ENCODE data around the gene PRR19.

DNA sequence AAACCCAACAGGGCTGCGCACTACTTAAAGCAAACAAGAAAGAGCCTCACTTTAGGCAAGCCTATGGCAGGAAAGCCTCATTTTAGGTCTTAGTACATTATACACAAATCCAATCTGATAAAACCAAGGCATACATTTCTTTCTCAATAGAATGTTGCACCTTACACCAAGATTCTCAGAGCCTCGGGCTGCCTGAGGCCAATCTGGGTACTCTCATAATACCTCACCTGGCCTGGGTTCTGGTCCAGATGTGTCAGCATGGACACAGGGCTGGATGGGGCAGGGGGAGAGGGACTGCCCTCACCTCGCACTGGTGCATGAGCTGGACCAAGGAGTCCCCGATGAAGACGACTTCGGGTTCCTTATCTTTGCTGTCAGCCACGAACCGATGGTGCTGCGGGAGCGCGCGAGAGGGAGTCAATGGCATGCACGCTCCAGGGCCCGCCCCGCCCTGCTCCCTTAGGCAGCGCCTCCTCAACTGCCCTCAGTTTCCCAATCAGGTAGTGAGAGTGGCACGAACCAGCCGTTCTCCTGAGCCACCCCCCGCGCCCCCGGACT is at the start of gene PRR19:
- no peak for TF ChIP-seq CTCF (IDR thresholded peaks at IDR 0.05 in 2 of 3, conservative IDR thresholded peaks at IDR 0.05 in 1 of 3; ENCODE audit: borderline replicate concordance in 1 of 3, insufficient read depth in 1 of 3, low read depth in 2 of 3, low read length in 2 of 3)
- TF ChIP-seq RAD21 (IDR thresholded peaks at IDR 0.05; ENCODE audit: low read depth) = no peak
- TF ChIP-seq, protein P1, sequence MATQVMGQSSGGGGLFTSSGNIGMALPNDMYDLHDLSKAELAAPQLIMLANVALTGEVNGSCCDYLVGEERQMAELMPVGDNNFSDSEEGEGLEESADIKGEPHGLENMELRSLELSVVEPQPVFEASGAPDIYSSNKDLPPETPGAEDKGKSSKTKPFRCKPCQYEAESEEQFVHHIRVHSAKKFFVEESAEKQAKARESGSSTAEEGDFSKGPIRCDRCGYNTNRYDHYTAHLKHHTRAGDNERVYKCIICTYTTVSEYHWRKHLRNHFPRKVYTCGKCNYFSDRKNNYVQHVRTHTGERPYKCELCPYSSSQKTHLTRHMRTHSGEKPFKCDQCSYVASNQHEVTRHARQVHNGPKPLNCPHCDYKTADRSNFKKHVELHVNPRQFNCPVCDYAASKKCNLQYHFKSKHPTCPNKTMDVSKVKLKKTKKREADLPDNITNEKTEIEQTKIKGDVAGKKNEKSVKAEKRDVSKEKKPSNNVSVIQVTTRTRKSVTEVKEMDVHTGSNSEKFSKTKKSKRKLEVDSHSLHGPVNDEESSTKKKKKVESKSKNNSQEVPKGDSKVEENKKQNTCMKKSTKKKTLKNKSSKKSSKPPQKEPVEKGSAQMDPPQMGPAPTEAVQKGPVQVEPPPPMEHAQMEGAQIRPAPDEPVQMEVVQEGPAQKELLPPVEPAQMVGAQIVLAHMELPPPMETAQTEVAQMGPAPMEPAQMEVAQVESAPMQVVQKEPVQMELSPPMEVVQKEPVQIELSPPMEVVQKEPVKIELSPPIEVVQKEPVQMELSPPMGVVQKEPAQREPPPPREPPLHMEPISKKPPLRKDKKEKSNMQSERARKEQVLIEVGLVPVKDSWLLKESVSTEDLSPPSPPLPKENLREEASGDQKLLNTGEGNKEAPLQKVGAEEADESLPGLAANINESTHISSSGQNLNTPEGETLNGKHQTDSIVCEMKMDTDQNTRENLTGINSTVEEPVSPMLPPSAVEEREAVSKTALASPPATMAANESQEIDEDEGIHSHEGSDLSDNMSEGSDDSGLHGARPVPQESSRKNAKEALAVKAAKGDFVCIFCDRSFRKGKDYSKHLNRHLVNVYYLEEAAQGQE (IDR thresholded peaks at IDR 0.05; ENCODE audit: low read depth) = no peak
- no peak for TF ChIP-seq MAX (IDR thresholded peaks at IDR 0.05)
- TF ChIP-seq POLR2A (IDR thresholded peaks at IDR 0.05; ENCODE audit: borderline replicate concordance, extremely low read depth, insufficient read depth, insufficient read length) = no peak
- TF ChIP-seq EGR1 (IDR thresholded peaks at IDR 0.05; ENCODE audit: low read depth) = no peak
- TF ChIP-seq POLR2AphosphoS5 (IDR thresholded peaks at IDR 0.05; ENCODE audit: low read depth, low read length) = no peak
- no peak for TF ChIP-seq TCF7L2 (IDR thresholded peaks at IDR 0.05; ENCODE audit: borderline replicate concordance, extremely low read depth, insufficient read depth, insufficient read length)
- TF ChIP-seq FOSL1 (IDR thresholded peaks at IDR 0.05; ENCODE audit: low read depth) = no peak
- TF ChIP-seq JUND (IDR thresholded peaks at IDR 0.05) = no peak
- no peak for TF ChIP-seq EZH2 (IDR thresholded peaks at IDR 0.05)
- TF ChIP-seq YY1 (IDR thresholded peaks at IDR 0.05; ENCODE audit: extremely low read depth, insufficient replicate concordance, low read depth, low read length) = no peak
- no peak for TF ChIP-seq EZH2phosphoT487 (IDR thresholded peaks at IDR 0.05; ENCODE audit: borderline replicate concordance)
- TF ChIP-seq SRF (IDR thresholded peaks at IDR 0.05; ENCODE audit: low read depth) = no peak

All from HCT116 (cell line).